ENCODE results near the gene STYK1.

STYK1 gene, protein sequence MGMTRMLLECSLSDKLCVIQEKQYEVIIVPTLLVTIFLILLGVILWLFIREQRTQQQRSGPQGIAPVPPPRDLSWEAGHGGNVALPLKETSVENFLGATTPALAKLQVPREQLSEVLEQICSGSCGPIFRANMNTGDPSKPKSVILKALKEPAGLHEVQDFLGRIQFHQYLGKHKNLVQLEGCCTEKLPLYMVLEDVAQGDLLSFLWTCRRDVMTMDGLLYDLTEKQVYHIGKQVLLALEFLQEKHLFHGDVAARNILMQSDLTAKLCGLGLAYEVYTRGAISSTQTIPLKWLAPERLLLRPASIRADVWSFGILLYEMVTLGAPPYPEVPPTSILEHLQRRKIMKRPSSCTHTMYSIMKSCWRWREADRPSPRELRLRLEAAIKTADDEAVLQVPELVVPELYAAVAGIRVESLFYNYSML

DNA sequence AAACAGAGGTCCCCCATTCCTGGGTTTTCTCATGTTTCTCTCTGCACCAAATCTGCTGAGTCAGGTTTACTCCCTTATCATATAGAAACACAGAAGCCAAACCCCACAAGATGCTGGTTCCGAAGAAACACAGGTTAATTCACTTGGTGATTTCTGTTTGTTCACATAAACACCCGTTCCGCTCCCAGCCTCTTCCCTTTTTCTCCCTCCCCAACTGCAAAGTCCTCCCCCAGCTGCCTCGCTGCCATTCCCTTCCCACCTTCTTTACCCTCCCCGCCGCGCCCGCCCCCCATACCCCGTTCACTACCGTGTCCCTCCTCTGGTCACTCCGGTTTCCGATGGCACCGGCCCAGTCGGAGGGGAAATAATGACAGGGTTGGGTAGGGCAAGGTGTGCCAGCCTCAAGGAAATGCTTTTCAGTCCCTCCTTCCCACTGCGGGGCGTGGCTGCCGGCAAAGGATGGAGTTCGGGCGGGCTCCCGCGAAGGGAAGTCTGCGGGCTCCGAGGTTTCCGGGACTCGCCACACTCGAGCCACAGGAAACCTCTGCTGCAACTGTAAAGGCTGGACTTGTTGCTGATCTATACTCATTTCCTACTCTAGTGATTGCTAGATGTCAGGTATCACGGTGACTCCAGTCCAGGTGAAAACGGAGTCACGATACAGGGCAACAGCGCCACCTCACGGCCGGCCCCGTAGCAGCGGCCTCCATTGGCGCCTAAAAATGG lies at the start of gene STYK1:
Gene STYK1 (minus strand): TSS at position 394 of the 726 bp plus-strand sequence. CDS start 39,434 bp downstream, outside the sequence.
- peak; percentile 43 to 69 (median 54) for DNase-seq (ENCODE audit: low read depth in 2 of 3, low spot score in 2 of 3)

DNA sequence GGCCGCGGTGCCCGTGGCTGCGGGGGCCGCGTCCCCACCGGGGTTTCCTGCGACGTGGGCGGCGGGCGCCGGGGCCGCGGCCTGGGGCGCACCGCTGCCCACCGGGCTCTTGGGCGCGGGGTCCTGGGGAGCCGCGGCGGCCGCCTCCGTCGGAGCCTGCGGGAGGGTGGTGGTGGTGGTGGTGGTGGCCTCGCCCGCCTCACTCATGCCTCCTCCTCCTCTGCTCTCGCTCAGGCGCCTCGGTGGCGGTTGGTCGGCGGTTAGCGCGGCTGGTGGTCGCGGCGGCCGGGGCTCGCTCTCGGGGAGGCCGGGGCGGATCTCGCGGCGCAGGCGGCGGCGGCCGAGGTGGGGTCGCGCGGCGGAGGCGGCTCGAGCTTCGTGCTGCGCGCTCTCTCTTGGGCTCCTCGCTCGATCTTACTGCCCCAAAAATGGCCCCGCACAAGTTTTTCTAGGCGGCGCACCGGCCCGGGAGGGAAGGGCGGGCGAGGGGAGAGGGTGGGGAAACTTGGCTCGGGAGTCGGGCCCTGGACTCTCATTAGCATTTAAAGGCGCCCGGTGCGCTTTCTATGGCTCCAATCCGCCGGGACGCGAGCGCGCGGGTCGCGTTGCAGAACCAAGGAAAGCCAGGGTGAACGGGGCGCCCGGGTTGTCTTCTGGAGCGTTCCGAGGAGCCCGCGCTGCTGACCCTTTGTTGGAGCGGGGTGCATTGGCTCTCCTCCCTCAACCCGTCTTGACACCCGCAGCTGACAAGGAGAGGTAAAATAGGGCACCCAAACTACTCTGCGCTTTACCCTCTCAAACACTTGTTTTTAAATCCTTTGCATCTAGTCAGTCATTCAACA lies 49.3 kb upstream of the STYK1 start, which contains the start of gene YBX3:
Gene YBX3 (minus strand): TSS at position 419 of the 842 bp plus-strand sequence. CDS start 212 bp downstream, at position 207.
- DNase-seq (ENCODE audit: low read depth in 2 of 3, low spot score in 2 of 3) = peak; percentile 27 to 37 (median 30)

DNA sequence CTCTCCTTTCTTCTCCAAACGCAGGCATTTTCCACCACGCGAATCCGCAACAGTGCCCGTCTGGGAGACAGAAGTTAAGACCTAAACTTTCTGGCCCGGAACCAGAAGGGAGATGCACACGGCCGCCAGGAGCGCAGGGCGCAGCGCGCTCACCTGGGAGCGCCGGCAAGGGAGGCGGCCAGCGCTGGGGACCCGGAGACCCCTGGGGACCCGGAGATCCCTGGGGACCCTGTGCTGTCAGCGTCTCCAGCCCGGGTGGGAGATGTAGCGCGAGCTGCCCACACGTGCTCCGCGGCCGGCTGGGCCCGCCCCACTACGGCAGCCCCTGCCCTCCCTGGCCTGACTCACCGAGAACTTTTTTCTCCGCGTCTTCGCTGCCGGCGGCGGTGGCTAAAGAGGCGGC lies 48.7 kb upstream of the STYK1 start:
- DNase-seq (ENCODE audit: low read depth in 2 of 3, low spot score in 2 of 3) = peak; percentile 27 to 33 (median 32)

DNA sequence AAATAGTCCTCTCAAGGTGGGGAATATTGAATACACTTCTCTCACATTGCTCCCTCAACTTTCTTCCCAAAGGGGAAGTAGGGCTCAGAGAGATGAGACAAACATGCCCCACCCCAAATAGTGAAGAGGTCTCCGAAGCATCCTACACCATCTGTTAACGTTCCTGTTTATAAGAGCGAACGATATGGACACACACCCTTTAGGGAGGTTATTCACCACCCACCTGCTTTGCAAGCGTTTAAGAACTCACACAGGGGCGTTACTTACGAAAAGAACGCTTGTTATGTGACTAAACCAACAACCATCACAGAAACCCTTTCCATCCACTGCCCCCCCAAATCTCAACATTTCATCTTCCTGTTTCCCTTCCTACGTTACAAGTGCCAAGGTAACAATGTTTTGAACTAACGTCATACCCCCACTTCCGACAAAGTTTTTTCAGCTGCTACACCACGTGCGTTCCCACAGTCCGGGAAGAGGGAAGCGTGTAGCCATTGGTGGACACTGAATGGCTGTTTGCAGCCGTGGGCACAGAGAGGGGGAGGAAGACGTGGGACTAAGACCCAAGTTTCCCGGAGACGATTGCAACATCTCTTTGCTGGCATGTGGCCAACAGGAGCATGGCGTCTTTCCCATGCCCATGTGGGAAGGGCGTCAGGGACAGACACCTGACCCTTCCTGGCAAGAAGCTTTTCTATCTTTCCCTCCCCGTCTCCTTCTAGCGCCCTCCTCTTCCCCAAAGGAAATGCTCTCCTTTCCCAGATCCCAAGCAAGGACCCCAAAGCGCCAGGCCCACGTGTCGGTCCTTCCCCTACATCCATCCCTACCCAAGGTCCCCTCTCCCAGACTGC lies 48.0 kb upstream of the STYK1 start:
- peak in 2 of 3 experiments; percentile 31 to 51 for DNase-seq (ENCODE audit: low read depth in 2 of 3, low spot score in 2 of 3)

- no peak for DNase-seq (ENCODE audit: low read depth in 2 of 3, low spot score in 2 of 3)
These were observed 47.3 kb upstream of the STYK1 start for GRCh38 chr12:10720974-10721650.

DNA sequence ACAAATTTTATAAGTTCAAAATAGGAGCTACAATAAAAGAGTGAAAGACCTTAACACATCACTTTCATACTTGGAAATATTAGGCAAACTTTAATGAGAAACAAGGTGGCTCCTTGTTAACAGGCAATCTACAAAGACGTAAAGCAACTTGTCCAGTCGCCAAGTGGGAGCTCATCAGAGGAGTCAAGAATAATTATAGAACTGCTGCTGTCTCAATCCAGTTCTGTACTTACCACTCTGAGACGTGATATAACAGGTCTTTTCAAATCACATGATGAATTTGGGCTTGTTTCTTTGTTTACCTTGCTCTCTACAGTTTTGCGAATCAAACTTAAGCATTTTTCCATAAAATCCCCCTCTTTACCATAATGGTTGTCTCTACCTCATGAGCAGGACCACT lies 45.6 kb upstream of the STYK1 start:
- no peak for DNase-seq (ENCODE audit: low read depth in 2 of 3, low spot score in 2 of 3)

- no peak for DNase-seq (ENCODE audit: low read depth in 2 of 3, low spot score in 2 of 3)
These were observed 44.5 kb upstream of the STYK1 start for GRCh38 chr12:10718279-10718821.

- no peak for DNase-seq (ENCODE audit: low read depth in 2 of 3, low spot score in 2 of 3)
These were observed 43.6 kb upstream of the STYK1 start for GRCh38 chr12:10717410-10717809.

DNA sequence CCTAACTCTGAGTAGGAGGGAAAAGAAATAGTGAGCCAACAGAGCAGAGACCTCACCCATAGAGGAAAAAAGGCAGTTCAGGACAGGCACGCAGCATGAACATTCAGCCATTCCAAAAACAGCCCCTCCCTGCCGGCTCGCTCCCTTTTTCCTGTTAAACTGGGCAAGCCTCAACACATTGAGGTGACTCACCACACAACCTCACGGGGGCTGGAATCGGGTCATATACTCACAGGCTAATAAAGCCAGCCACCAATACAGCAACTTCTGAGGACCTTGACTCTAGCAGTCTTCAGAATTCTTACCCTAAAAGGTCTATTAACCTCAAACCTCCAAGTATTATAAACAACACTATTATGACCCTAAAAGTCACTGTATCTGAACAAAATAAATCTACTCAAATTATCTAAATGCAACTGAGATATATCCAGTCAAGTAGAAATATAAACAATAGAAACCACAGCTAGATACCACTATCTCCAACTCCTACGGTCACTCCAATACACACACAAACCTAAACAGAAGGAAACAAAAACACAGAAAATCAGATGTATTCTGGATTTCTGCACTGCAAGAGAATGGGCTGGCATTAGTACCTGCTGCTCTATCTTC lies 43.0 kb upstream of the STYK1 start:
- DNase-seq (ENCODE audit: low read depth in 2 of 3, low spot score in 2 of 3) = no peak

GRCh38 chr12:10716277-10716676 lies 42.4 kb upstream of the STYK1 start:
- no peak for DNase-seq (ENCODE audit: low read depth in 2 of 3, low spot score in 2 of 3)

GRCh38 chr12:10715491-10715890 lies 41.6 kb upstream of the STYK1 start:
- DNase-seq (ENCODE audit: low read depth in 2 of 3, low spot score in 2 of 3) = no peak

- DNase-seq (ENCODE audit: low read depth in 2 of 3, low spot score in 2 of 3) = no peak
These were observed 36.0 kb upstream of the STYK1 start for GRCh38 chr12:10709808-10710207.

DNA sequence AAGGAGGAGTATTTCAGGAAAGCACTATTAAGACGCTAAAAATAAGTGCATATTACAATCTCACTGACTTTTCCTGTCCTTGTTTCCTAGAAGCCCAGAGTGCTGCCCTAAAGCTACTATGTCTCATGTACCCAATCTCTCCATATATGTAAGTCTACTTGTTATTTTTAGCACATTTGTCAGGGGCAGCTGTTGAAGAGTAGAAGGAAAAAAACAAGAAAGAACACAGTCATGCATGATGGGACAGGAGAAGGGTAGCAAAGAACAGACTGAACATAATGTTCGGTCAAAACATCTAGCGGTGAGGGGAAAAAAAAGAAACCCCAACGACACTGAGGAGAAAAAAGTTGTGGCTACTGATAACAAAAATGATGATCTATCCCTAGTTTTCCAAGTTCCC lies 35.0 kb upstream of the STYK1 start:
- DNase-seq (ENCODE audit: low read depth in 2 of 3, low spot score in 2 of 3) = no peak

- DNase-seq (ENCODE audit: low read depth in 2 of 3, low spot score in 2 of 3) = no peak
These were observed 31.8 kb upstream of the STYK1 start for GRCh38 chr12:10705655-10706054.

DNA sequence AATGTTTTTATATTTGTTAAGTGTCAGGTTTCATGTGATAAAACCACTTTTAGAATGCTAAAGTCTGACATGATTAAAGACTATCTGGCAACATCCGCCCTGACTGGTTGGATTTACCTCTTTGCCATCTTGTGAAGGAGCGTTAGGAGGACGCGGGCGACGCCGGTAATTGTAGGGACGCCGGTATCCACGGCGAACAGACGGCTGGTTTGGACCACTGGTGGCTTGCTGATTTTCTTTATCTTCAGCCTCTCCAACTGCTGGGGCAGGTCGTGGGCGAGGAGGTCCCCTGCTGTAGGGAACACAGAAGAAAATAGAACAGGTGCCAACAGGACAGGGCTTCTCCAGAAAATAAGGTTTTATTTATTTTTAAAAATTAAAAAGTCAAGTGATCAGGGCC lies 28.0 kb upstream of the STYK1 start:
- DNase-seq (ENCODE audit: low read depth in 2 of 3, low spot score in 2 of 3) = no peak

GRCh38 chr12:10701131-10701681 lies 27.4 kb upstream of the STYK1 start:
- no peak for DNase-seq (ENCODE audit: low read depth in 2 of 3, low spot score in 2 of 3)

DNA sequence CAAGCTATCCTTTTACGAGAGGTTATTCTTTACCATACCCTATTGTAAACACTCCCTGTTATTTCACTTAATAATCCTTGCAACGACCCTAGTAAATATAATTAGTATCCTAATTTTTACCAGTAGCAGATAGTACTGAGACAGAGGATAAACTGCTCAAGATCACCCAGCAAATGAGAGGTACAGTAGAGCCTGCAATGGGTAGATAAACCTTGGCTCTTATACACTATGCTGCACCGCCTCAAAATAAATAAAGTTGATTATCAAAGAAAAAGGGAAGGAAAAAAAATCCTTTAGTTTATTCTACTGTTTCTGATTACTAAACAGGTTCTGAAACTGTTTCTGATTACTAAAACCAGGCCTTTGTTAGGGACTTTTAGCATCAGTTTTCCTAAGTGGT lies 26.7 kb upstream of the STYK1 start:
- DNase-seq (ENCODE audit: low read depth in 2 of 3, low spot score in 2 of 3) = no peak

DNA sequence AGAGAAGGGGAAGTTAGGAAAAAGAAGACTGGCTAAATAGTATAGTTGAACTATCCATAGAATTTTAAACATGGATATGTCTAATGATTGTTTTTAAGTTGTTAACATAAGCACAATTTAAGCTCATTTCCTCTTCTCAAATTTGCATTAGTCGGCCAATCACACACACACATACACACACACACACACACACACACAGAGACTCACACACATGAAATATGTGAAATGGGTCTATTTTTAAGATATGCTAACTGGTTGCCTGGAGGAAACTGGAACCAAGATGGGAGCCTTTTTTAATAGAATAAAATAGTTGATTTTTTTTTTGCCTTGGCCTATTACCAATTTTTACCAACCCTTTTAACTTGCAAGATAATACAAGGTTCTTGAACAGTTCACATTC lies 24.0 kb upstream of the STYK1 start:
- no peak for DNase-seq (ENCODE audit: low read depth in 2 of 3, low spot score in 2 of 3)

GRCh38 chr12:10697156-10697555 lies 23.3 kb upstream of the STYK1 start:
- DNase-seq (ENCODE audit: low read depth in 2 of 3, low spot score in 2 of 3) = no peak
